Adrenal gland (tissue), 5 donors: ENCODE measurements around the gene TRIM73.
"Not testable (repeated sequence)": the region's sequence is repeated elsewhere in the genome, so short reads cannot be mapped to it uniquely, and the experiment has no call there.

Experiments used
- POLR2A ChIP-seq, 2 donors: fragments of 450-650 bp; IDR thresholded peaks; one replicate each; pipeline ENCODE4 v1.6.1; 2017; ENCODE audit warnings: antibody characterized with exemption in 2 of 2, mild to moderate bottlenecking in 2 of 2, moderate library complexity in 1 of 2
- TF ChIP-seq, protein P1 (sequence below), 6 experiments: fragments of 450-650 bp in 4 of 6; fragments of 200-600 bp in 2 of 6; sonication (generic) in 1 of 6; IDR thresholded peaks; 1 replicate in 5 of 6; 2 replicates in 1 of 6; pipeline versions ENCODE4 v1.5.1 to v1.8.0; 2016 to 2021; ENCODE audit warnings: antibody characterized with exemption in 6 of 6, mild to moderate bottlenecking in 2 of 6, moderate library complexity in 1 of 6
- donor health status: DM: no; HTN: no; CAD: no.

DNA sequence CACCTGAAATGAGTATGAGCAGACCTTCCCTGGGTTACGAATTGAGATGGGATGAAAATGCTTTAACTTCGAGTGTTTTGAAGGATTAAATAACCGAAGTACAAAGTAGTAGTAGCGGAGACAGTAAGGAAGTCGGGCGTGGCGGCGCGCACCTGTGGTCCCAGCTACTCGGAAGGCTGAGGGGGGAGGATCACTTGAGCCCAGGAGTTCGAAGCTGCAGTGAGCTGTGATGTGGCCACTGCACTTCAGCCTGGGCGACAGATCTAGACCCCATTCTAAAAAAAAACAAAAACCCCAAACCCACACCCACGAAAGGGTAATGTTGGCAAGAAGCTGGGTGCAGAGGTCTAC, 15.4 kb downstream of the TRIM73 start:
- TF ChIP-seq, protein P1, sequence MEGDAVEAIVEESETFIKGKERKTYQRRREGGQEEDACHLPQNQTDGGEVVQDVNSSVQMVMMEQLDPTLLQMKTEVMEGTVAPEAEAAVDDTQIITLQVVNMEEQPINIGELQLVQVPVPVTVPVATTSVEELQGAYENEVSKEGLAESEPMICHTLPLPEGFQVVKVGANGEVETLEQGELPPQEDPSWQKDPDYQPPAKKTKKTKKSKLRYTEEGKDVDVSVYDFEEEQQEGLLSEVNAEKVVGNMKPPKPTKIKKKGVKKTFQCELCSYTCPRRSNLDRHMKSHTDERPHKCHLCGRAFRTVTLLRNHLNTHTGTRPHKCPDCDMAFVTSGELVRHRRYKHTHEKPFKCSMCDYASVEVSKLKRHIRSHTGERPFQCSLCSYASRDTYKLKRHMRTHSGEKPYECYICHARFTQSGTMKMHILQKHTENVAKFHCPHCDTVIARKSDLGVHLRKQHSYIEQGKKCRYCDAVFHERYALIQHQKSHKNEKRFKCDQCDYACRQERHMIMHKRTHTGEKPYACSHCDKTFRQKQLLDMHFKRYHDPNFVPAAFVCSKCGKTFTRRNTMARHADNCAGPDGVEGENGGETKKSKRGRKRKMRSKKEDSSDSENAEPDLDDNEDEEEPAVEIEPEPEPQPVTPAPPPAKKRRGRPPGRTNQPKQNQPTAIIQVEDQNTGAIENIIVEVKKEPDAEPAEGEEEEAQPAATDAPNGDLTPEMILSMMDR (IDR thresholded peaks at IDR 0.05), result not testable (repeated sequence)
- TF ChIP-seq POLR2A (IDR thresholded peaks at IDR 0.05), result not testable (repeated sequence)
